Measurements from ENCODE around the gene ZNF195. TPM values are rescaled to one million over a fixed set of nuclear protein-coding genes. Genes with fewer than 3 reads are reported as not detected.
A peak's percentile ranks its signal among the peaks of the same experiment; 100 is the strongest.
"Not testable (repeated sequence)": the region's sequence is repeated elsewhere in the genome, so short reads cannot be mapped to it uniquely, and the experiment has no call there.

ZNF195 gene
- 25.5 TPM for total RNA-seq
- polyA plus RNA-seq: 10 to 100 TPM; 23.1 to 31.3 (median 27.1) TPM

DNA sequence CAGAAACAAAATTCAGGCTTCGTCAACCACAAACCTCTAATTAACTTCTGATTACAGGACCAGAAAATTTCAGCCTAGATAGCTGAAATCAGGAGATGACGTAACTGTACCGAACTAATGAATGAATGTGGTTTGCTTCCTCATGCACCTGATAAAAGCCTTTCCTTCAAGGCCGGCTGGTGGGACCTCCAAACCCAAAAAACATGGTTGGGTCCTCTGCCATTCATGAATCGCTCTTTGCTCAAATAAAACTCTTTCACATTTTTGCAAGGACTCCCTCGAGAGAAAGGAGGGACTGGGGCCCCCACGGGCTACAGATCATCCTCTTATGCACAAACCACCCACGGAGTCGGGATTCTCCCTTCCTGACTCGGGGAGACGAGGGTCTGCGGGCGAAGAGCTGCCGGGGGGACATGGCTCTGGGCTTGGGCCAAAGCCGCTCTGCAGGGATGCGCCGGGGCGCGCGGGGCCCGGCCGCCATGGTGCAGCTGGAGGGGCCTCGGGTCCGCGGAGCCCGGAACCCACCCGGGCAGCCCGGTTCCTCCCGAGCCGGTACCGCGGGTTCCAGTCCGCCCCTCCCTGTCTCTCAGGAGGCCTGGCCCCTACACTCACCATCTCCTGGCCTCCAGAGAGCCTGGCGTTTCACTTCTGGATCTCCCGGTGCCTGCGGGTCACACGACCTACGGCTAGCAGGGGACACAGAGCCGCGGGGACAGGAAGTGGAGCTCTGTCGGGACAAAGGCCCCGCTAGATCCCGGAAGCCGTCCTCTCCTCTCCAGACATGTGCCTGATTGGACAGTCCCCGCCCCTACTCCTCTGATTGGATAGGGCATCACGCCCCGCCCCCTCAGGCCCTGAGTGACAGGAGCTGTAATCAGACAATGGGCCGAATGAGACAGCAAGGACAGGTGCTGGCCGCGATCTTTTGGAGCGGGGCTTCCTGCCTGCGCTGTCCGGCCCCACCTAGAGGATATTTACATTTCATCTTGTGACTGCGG lies at the start of gene ZNF195:
ZNF195 (minus strand) TSS at position 721 of the 998 bp plus-strand sequence; CDS start at position 615, 106 bp downstream.
- peak within 1 kb of the TSS; percentile 89 for H3K4me3 ChIP-seq (ENCODE audit: low read depth, low read length)
- H3K27me3 ChIP-seq (ENCODE audit: control insufficient read depth, insufficient read depth, low read length): no peaks in the 10 kb centered on the region
- H3K27ac ChIP-seq (ENCODE audit: insufficient read depth, low read length, poor library complexity, severe bottlenecking): peak within 1 kb of the TSS; percentile 82
- Mint-ChIP-seq H3K27ac (peak within 1 kb of the TSS; percentile 94 to 98 (median 98)), H3K4me1 (peaks cover 15 to 67% (median 35%) of the 10 kb centered on the region in 4 donors), H3K27me3 (peaks cover 4% of the 10 kb centered on the region), H3K4me3 (peak within 1 kb of the TSS; percentile 90 to 99 (median 99)), H3K36me3 (peaks cover 26% of the 10 kb centered on the region), H3K9me3 (peaks cover 0 to 8% (median 0%) of the 10 kb centered on the region in 7 donors)
- peaks cover 24% of the 10 kb centered on the region for H3K4me1 ChIP-seq (ENCODE audit: control insufficient read depth, insufficient read depth, low read length, poor library complexity, severe bottlenecking)
- ATAC-seq (ENCODE audit: low read depth in 2 of 2) (peak; percentile 100), DNase-seq (peak; percentile 94 to 98 (median 95))
- peaks cover 0 to 8% of the 10 kb centered on the region in 2 experiments for H3K9me3 ChIP-seq (ENCODE audit: control insufficient read depth in 2 of 2, low read length in 2 of 2)
- H3K36me3 ChIP-seq (ENCODE audit: control insufficient read depth, insufficient read depth, low read length): peaks cover 27% of the 10 kb centered on the region

- not testable (repeated sequence) for H3K4me3 ChIP-seq (ENCODE audit: low read depth, low read length); H3K4me1 Mint-ChIP-seq; ATAC-seq (ENCODE audit: low read depth in 2 of 2); H3K36me3 Mint-ChIP-seq; H3K9me3 ChIP-seq (ENCODE audit: control insufficient read depth in 2 of 2, low read length in 2 of 2); H3K4me3 Mint-ChIP-seq; DNase-seq; H3K27ac ChIP-seq (ENCODE audit: insufficient read depth, low read length, poor library complexity, severe bottlenecking); H3K9me3 Mint-ChIP-seq; H3K27me3 ChIP-seq (ENCODE audit: control insufficient read depth, insufficient read depth, low read length); H3K4me1 ChIP-seq (ENCODE audit: control insufficient read depth, insufficient read depth, low read length, poor library complexity, severe bottlenecking); H3K27ac Mint-ChIP-seq; H3K36me3 ChIP-seq (ENCODE audit: control insufficient read depth, insufficient read depth, low read length)
- H3K27me3 Mint-ChIP-seq: peaks cover 25% of the 10 kb centered on the region
Measured at GRCh38 chr11:3428076-3428475, 49.1 kb upstream of the ZNF195 start.

GRCh38 chr11:3426541-3426940 lies 47.6 kb upstream of the ZNF195 start:
- H3K4me1 Mint-ChIP-seq: peaks cover 0 to 12% (median 2%) of the 10 kb centered on the region in 4 donors
- DNase-seq; ATAC-seq (ENCODE audit: low read depth in 2 of 2): not testable (repeated sequence)

DNA sequence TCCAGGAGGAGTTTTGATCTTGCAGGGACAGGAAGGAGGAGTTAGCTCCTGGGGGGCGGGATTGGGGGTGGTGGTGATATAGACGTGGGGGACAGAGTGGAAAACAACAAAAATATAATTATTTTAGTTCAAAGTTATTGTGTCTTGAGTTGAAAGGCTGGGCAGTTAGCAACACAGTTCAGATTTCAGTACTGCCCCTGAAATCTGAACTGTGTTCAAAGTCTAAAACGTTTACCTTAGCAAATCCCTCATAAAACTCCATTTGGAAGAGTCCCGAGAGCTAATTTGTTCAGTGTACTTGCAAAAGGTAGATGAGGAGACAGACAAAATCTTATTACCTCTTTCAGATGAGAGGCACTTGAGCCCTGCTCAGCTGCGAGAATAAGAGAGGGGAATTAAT lies 45.0 kb upstream of the ZNF195 start:
- ATAC-seq (ENCODE audit: low read depth in 2 of 2); H3K27ac ChIP-seq (ENCODE audit: insufficient read depth, low read length, poor library complexity, severe bottlenecking); H3K4me3 ChIP-seq (ENCODE audit: low read depth, low read length); DNase-seq; H3K9me3 ChIP-seq (ENCODE audit: control insufficient read depth in 2 of 2, low read length in 2 of 2); H3K27me3 ChIP-seq (ENCODE audit: control insufficient read depth, insufficient read depth, low read length); H3K36me3 ChIP-seq (ENCODE audit: control insufficient read depth, insufficient read depth, low read length); H3K36me3 Mint-ChIP-seq; H3K4me1 ChIP-seq (ENCODE audit: control insufficient read depth, insufficient read depth, low read length, poor library complexity, severe bottlenecking); H3K9me3 Mint-ChIP-seq: not testable (repeated sequence)
- Mint-ChIP-seq H3K4me1 (peaks cover 0 to 20% (median 6%) of the 10 kb centered on the region in 4 donors), H3K27me3 (peaks cover 16% of the 10 kb centered on the region), H3K4me3 (peak overlapping the region; percentile 84 to 95 (median 94)), H3K27ac (peak overlapping the region in 1 of 3 donors; percentile 62)

More at GRCh38 chr11:3426541-3426940, 47.6 kb upstream of the ZNF195 start:
- H3K27ac Mint-ChIP-seq; H3K9me3 ChIP-seq (ENCODE audit: control insufficient read depth in 2 of 2, low read length in 2 of 2); H3K9me3 Mint-ChIP-seq; H3K4me3 ChIP-seq (ENCODE audit: low read depth, low read length); H3K36me3 Mint-ChIP-seq; H3K27me3 ChIP-seq (ENCODE audit: control insufficient read depth, insufficient read depth, low read length); H3K4me3 Mint-ChIP-seq; H3K4me1 ChIP-seq (ENCODE audit: control insufficient read depth, insufficient read depth, low read length, poor library complexity, severe bottlenecking); H3K27ac ChIP-seq (ENCODE audit: insufficient read depth, low read length, poor library complexity, severe bottlenecking); H3K36me3 ChIP-seq (ENCODE audit: control insufficient read depth, insufficient read depth, low read length): not testable (repeated sequence)
- H3K27me3 Mint-ChIP-seq: peaks cover 25% of the 10 kb centered on the region

GRCh38 chr11:3423138-3423731 lies 44.3 kb upstream of the ZNF195 start:
- H3K4me1 ChIP-seq (ENCODE audit: control insufficient read depth, insufficient read depth, low read length, poor library complexity, severe bottlenecking); H3K9me3 Mint-ChIP-seq; H3K36me3 Mint-ChIP-seq; H3K36me3 ChIP-seq (ENCODE audit: control insufficient read depth, insufficient read depth, low read length); H3K27me3 ChIP-seq (ENCODE audit: control insufficient read depth, insufficient read depth, low read length); H3K4me3 ChIP-seq (ENCODE audit: low read depth, low read length); H3K9me3 ChIP-seq (ENCODE audit: control insufficient read depth in 2 of 2, low read length in 2 of 2); DNase-seq; ATAC-seq (ENCODE audit: low read depth in 2 of 2): not testable (repeated sequence)
- H3K27me3 Mint-ChIP-seq: peaks cover 11% of the 10 kb centered on the region
- peaks cover 0 to 20% (median 6%) of the 10 kb centered on the region in 4 donors for H3K4me1 Mint-ChIP-seq
- H3K4me3 Mint-ChIP-seq: peak overlapping the region; percentile 93 to 96 (median 95)
- H3K27ac ChIP-seq (ENCODE audit: insufficient read depth, low read length, poor library complexity, severe bottlenecking): peak overlapping the region; percentile 86
- H3K27ac Mint-ChIP-seq: peak overlapping the region in 2 of 3 donors; percentile 62 to 96

DNA sequence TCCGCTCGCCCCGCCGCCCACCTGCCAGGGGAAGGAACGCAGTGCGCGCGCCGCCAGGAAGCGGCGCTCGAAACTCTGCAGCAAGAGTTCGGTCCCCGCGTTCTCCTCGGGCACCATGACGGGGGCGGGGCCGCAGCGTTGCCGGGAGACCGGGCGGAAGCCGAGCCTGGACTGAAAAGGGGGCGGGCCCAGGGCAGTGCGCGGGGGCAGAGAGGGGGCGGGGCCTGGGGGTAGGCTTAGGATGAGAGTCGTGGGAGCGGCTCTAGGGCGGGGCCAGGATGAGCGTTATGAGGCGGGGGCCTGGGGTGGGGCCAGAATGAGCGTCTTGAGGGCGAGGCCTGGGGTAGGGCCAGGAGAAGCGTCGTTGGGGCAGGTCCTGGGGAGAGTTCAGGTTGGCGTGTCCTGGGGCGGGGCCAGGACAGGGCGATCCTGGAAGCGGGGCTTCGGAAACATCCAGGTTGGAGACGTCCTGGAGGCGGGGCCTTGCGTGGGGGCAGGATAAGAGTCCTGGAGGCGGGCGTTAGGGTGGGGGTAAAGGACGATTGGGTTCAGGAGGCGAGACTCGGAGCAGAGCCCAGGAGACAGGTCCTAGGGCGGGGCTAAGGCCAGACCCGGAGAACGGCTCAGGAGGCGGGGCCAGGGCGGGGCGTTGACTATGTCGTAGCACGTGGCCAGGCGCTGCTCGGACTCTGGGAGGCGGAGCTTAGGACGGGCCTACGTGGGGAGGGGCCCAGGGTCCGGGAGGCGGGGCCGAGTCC lies 43.6 kb upstream of the ZNF195 start:
- Mint-ChIP-seq H3K4me3 (peak overlapping the region; percentile 93 to 96 (median 95)), H3K27ac (peak overlapping the region; percentile 74 to 96 (median 94)), H3K4me1 (peaks cover 0 to 20% (median 6%) of the 10 kb centered on the region in 4 donors)
- not testable (repeated sequence) for H3K9me3 Mint-ChIP-seq; H3K27me3 Mint-ChIP-seq; H3K36me3 ChIP-seq (ENCODE audit: control insufficient read depth, insufficient read depth, low read length); H3K27me3 ChIP-seq (ENCODE audit: control insufficient read depth, insufficient read depth, low read length); H3K36me3 Mint-ChIP-seq; H3K9me3 ChIP-seq (ENCODE audit: control insufficient read depth in 2 of 2, low read length in 2 of 2); H3K4me1 ChIP-seq (ENCODE audit: control insufficient read depth, insufficient read depth, low read length, poor library complexity, severe bottlenecking)
- Histone ChIP-seq H3K27ac (ENCODE audit: insufficient read depth, low read length, poor library complexity, severe bottlenecking) (peak overlapping the region; percentile 86), H3K4me3 (ENCODE audit: low read depth, low read length) (peak overlapping the region; percentile 13)
- peak; percentile 93 to 97 (median 93) for DNase-seq
- peak; percentile 94 to 97 for ATAC-seq (ENCODE audit: low read depth in 2 of 2)

- not testable (repeated sequence) for ATAC-seq (ENCODE audit: low read depth in 2 of 2); H3K9me3 Mint-ChIP-seq; H3K9me3 ChIP-seq (ENCODE audit: control insufficient read depth in 2 of 2, low read length in 2 of 2); H3K4me1 ChIP-seq (ENCODE audit: control insufficient read depth, insufficient read depth, low read length, poor library complexity, severe bottlenecking); H3K36me3 Mint-ChIP-seq; H3K4me3 ChIP-seq (ENCODE audit: low read depth, low read length); H3K27me3 ChIP-seq (ENCODE audit: control insufficient read depth, insufficient read depth, low read length); H3K27me3 Mint-ChIP-seq; H3K36me3 ChIP-seq (ENCODE audit: control insufficient read depth, insufficient read depth, low read length)
- peak in 1 of 3 donors; percentile 21 for DNase-seq
- H3K27ac ChIP-seq (ENCODE audit: insufficient read depth, low read length, poor library complexity, severe bottlenecking): peak overlapping the region; percentile 86
- H3K4me3 Mint-ChIP-seq: peak overlapping the region; percentile 93 to 96 (median 95)
- H3K27ac Mint-ChIP-seq: peak overlapping the region; percentile 60 to 96 (median 89)
- peaks cover 0 to 22% (median 6%) of the 10 kb centered on the region in 4 donors for H3K4me1 Mint-ChIP-seq
Measured at GRCh38 chr11:3421608-3422379, 42.8 kb upstream of the ZNF195 start.
